ENCODE measurements around the gene USP34. TPM values are rescaled to one million over a fixed set of nuclear protein-coding genes. Genes with fewer than 3 reads are reported as not detected.
A peak's percentile ranks its signal among the peaks of the same experiment; 100 is the strongest.

The USP34 gene
- total and polyA plus RNA-seq, 2 of the 4 experiments (the other 2 are of a cell fraction), result 34.7 to 128 TPM

DNA sequence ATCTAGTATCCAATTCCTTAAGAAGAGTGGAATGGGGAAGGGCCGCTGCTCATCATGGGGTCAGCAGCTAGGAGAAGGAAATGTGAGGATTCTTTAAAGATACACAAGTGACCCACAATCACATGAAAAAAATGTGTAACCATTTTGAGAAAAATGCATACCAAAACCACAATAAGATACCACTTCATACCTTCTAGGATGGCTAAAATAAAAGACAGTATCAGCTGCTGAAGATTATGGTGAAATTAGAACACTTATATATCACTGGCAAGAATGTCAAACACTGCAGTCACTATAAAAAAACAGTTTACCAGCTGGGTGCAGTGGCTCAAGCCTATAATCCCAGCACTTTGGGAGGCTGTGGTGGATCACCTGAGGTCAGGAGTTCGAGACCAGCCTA lies 241.0 kb downstream of the USP34 start:
- no peak overlapping the region for H2AK5ac ChIP-seq (ENCODE audit: low read depth, low read length)
- WGBS, 2 experiments (ENCODE audit: extremely low coverage in 2 of 2, insufficient read length in 1 of 2), result no CpG with 5 or more reads among the region's 2 CpGs
- BruUV-seq (replicated peaks), result no TSS peak
- POLR2A ChIA-PET (ENCODE audit: unreplicated experiment), result no interaction called here
- H3K9ac ChIP-seq (ENCODE audit: low read depth, low read length), result no peak overlapping the region
- H2AFZ ChIP-seq (replicated peaks; ENCODE audit: low read length, poor library complexity), result no peak overlapping the region
- no peak overlapping the region for H4K5ac ChIP-seq (ENCODE audit: low read depth, low read length)
- no peaks in the 10 kb centered on the region; the same call in 1 of the 2 replicates for H4K20me1 ChIP-seq (ENCODE audit: insufficient read depth, low read length)
- H2AK9ac ChIP-seq (replicated peaks; ENCODE audit: low read depth, low read length, poor library complexity), result no peak overlapping the region
- H4K91ac ChIP-seq (ENCODE audit: insufficient read depth, low read depth, low read length), result no peak overlapping the region
- DNase-seq, result peak; percentile 48
- H3K4ac ChIP-seq (ENCODE audit: low read depth, low read length), result no peak overlapping the region
- no peak overlapping the region for H4K8ac ChIP-seq (ENCODE audit: low read depth in 2 of 2, low read length in 2 of 2)
- no peak overlapping the region for H3K27ac ChIP-seq (ENCODE audit: insufficient read depth, low read length)
- ATAC-seq (ENCODE audit: low read depth), result peak; percentile 51
- no peaks in the 10 kb centered on the region for H3K9me3 ChIP-seq (ENCODE audit: control insufficient read depth, insufficient read depth, low read length)
- H3K36me3 ChIP-seq (ENCODE audit: control insufficient read depth, insufficient read depth, low read length), result peaks cover 34% of the 10 kb centered on the region
- H3K9me1 ChIP-seq (ENCODE audit: insufficient read depth, low read length), result peaks cover 9% of the 10 kb centered on the region
- H3K14ac ChIP-seq (replicated peaks; ENCODE audit: low read depth, low read length), result no peak overlapping the region
- intact Hi-C loops (cut with micrococcal nuclease), result no loop called here
- TF ChIP-seq NFE2L2 (IDR thresholded peaks at IDR 0.05; ENCODE audit: low read depth, low read length) (no peak), USF2 (IDR thresholded peaks at IDR 0.05; ENCODE audit: low read depth, low read length) (no peak)
- no peak overlapping the region for H3K18ac ChIP-seq (ENCODE audit: low read depth, low read length)
- H3K79me1 ChIP-seq (ENCODE audit: low read depth in 1 of 2, low read length in 2 of 2), result peaks cover 0 to 2% of the 10 kb centered on the region in 2 experiments; a peak in 3 of 4 replicates
- dilution Hi-C loops (cut with HindIII; ENCODE audit: low sequenced_read_pairs, unreplicated experiment), result no loop called here
- in situ Hi-C loops (cut with MboI; ENCODE audit: low sequenced_read_pairs), result no loop called here
- peaks cover 3% of the 10 kb centered on the region for H3K4me1 ChIP-seq (ENCODE audit: control insufficient read depth, insufficient read depth, low read length)
- H3K4me3 ChIP-seq (ENCODE audit: insufficient read depth, low read depth, low read length), result no peak overlapping the region
- CTCF ChIA-PET, result no interaction called here
- H3K27me3 ChIP-seq (ENCODE audit: control insufficient read depth, insufficient read depth, low read length), result no peaks in the 10 kb centered on the region
- H2BK15ac ChIP-seq (ENCODE audit: low read depth, low read length), result no peak overlapping the region
- no peak overlapping the region for H2BK5ac ChIP-seq (ENCODE audit: low read depth, low read length, poor library complexity, severe bottlenecking)
- H2BK20ac ChIP-seq (ENCODE audit: low read depth, low read length), result no peak overlapping the region
- no peak overlapping the region for H3K56ac ChIP-seq (ENCODE audit: extremely low read depth, insufficient read depth, low read length)
- H3K23ac ChIP-seq (ENCODE audit: low read depth, low read length), result no peak overlapping the region
- no peak overlapping the region for H3K4me2 ChIP-seq (ENCODE audit: low read depth, low read length)
- H2BK120ac ChIP-seq (ENCODE audit: low read depth, low read length), result no peak overlapping the region

Data from IMR-90 (cell line).